Gastroesophageal sphincter (tissue), 4 donors: ENCODE measurements around the gene HAO1. TPM values are rescaled to one million over a fixed set of nuclear protein-coding genes. Genes with fewer than 3 reads are reported as not detected.

Experiments used
- ATAC-seq: fragments of 150-250 bp; one replicate; pipeline ENCODE4 v1.9.1; 2016; ENCODE audit warnings: mild to moderate bottlenecking, moderate library complexity
- H3K27ac ChIP-seq, 4 donors: fragments of 200-600 bp; sonication (generic) in 3 of 4; 1 replicate in 3 of 4; 2 replicates in 1 of 4; pipeline ENCODE4 v1.5.1; 2016 to 2019
- H3K27me3 ChIP-seq: fragments of 200-600 bp; sonication (generic); one replicate; pipeline ENCODE4 v1.5.1; 2019
- H3K36me3 ChIP-seq, 2 donors: fragments of 200-600 bp; sonication (generic); one replicate each; pipeline ENCODE4 v1.5.1; 2019; ENCODE audit warnings: control low read depth in 1 of 2
- H3K4me1 ChIP-seq, 3 donors: fragments of 200-600 bp; sonication (generic); 1 replicate in 2 of 3; 2 replicates in 1 of 3; pipeline ENCODE4 v1.5.1; 2016 to 2019; ENCODE audit warnings: control low read depth in 2 of 3
- H3K4me3 ChIP-seq, 2 donors: fragments of 200-600 bp; sonication (generic); one replicate each; pipeline ENCODE4 v1.5.1; 2019; ENCODE audit warnings: mild to moderate bottlenecking in 1 of 2, moderate library complexity in 1 of 2
- H3K9me3 ChIP-seq, 3 donors: fragments of 200-600 bp; sonication (generic); one replicate each; pipeline ENCODE4 v1.5.1; 2017 to 2019; ENCODE audit warnings: control low read depth in 2 of 3
- EP300 ChIP-seq: sonication (generic); formaldehyde crosslinking; IDR thresholded peaks from one replicate; pipeline ENCODE4 v1.6.1; 2017; ENCODE audit warnings: antibody characterized with exemption, mild to moderate bottlenecking
- POLR2A ChIP-seq, 2 donors: fragments of 450-650 bp; IDR thresholded peaks; one replicate each; pipeline ENCODE4 v1.6.1; 2017; ENCODE audit warnings: antibody characterized with exemption in 2 of 2, mild to moderate bottlenecking in 2 of 2, moderate library complexity in 1 of 2
- POLR2AphosphoS5 ChIP-seq: sonication (generic); formaldehyde crosslinking; IDR thresholded peaks from one replicate; pipeline ENCODE4 v1.6.1; 2017; ENCODE audit warnings: antibody characterized with exemption
- WGBS, 2 donors: methylation state at CpG; one replicate each; pipeline ENCODE4 v1.1.5; 2018; ENCODE audit warnings: low coverage in 1 of 2; 5-methylcytosine and 5-hydroxymethylcytosine counted together
- total RNA-seq, 4 donors: library from RNA; depleted of rRNA; stranded (reverse); fragments of >200 nt; gene quantifications; one replicate each; pipeline ENCODE4 v1.1.0, GENCODE V29; 2016
- TF ChIP-seq, protein P1 (sequence below), 4 experiments: fragments of 200-600 bp in 2 of 4; fragments of 450-650 bp in 2 of 4; sonication (generic) in 1 of 4; IDR thresholded peaks; one replicate each; pipeline ENCODE4 v1.5.1; 2017 to 2019; ENCODE audit warnings: antibody characterized with exemption in 4 of 4, mild to moderate bottlenecking in 2 of 4, moderate library complexity in 2 of 4

The HAO1 gene
- total RNA-seq, 4 donors from 2014 or later, result not detected

DNA sequence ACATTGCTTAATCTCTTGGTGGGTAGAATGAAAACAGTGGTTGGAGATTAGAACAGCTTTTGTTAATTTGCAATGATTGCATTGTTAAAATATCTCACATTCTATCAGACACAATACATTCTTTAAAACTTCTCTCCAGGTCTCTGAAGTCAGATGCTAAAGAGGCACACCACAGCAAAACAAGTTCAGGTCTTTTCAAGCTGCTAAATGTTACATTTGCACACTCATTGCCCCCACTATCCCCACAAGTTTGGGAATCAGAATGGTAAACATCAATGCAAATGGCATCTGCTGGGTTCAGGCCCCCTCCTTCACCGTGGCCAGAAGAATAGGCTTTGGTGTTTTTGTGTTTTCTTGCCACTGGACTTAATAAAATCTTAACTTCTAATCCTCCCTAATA, 10.1 kb upstream of the HAO1 start:
- Histone ChIP-seq H3K27ac (no peak overlapping the region), H3K9me3 (peaks cover 0 to 10% (median 0%) of the 10 kb centered on the region in 3 donors), H3K4me1 (peaks cover 0 to 5% (median 0%) of the 10 kb centered on the region in 3 donors), H3K27me3 (no peaks in the 10 kb centered on the region), H3K4me3 (no peak overlapping the region), H3K36me3 (no peaks in the 10 kb centered on the region)
- no peak for ATAC-seq
- 50 to 57% methylated on average over 1 of the region's 1 CpG for WGBS, 2 donors
- no peak for TF ChIP-seq POLR2A (IDR thresholded peaks at IDR 0.05)
- no peak for TF ChIP-seq EP300
- TF ChIP-seq, protein P1, sequence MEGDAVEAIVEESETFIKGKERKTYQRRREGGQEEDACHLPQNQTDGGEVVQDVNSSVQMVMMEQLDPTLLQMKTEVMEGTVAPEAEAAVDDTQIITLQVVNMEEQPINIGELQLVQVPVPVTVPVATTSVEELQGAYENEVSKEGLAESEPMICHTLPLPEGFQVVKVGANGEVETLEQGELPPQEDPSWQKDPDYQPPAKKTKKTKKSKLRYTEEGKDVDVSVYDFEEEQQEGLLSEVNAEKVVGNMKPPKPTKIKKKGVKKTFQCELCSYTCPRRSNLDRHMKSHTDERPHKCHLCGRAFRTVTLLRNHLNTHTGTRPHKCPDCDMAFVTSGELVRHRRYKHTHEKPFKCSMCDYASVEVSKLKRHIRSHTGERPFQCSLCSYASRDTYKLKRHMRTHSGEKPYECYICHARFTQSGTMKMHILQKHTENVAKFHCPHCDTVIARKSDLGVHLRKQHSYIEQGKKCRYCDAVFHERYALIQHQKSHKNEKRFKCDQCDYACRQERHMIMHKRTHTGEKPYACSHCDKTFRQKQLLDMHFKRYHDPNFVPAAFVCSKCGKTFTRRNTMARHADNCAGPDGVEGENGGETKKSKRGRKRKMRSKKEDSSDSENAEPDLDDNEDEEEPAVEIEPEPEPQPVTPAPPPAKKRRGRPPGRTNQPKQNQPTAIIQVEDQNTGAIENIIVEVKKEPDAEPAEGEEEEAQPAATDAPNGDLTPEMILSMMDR (IDR thresholded peaks at IDR 0.05), result no peak
- TF ChIP-seq POLR2AphosphoS5, result no peak

DNA sequence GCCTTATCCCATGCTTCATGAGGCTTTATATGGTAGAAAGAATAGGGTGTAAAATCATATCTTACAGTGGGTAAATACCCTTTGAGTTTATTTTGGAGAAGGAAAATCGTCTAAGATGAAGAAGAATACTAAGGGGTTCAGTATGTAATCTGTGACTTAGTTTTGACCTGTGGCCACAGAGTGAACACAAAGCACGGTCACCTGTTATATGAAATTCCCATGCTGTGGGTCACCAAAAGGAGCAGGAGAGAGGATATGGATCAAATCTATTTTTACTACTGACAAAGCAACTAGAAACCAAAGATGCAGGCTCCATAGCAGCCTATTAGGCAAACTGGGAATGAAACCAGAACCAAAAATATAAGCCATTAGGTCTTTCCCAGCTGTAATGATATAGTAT, 3.6 kb upstream of the HAO1 start:
- WGBS, 2 donors, result 31 to 43% methylated on average over 2 of the region's 2 CpGs
- H3K36me3 ChIP-seq, result no peaks in the 10 kb centered on the region
- TF ChIP-seq, protein P1 (IDR thresholded peaks at IDR 0.05), result no peak
- TF ChIP-seq EP300, result no peak
- TF ChIP-seq POLR2A (IDR thresholded peaks at IDR 0.05), result no peak
- no peak for TF ChIP-seq POLR2AphosphoS5
- H3K27me3 ChIP-seq, result no peaks in the 10 kb centered on the region
- H3K4me3 ChIP-seq, result no peak overlapping the region
- H3K4me1 ChIP-seq, result peaks cover 0 to 7% (median 0%) of the 10 kb centered on the region in 3 donors
- no peaks in the 10 kb centered on the region for H3K9me3 ChIP-seq
- no peak overlapping the region for H3K27ac ChIP-seq
- no peak for ATAC-seq

DNA sequence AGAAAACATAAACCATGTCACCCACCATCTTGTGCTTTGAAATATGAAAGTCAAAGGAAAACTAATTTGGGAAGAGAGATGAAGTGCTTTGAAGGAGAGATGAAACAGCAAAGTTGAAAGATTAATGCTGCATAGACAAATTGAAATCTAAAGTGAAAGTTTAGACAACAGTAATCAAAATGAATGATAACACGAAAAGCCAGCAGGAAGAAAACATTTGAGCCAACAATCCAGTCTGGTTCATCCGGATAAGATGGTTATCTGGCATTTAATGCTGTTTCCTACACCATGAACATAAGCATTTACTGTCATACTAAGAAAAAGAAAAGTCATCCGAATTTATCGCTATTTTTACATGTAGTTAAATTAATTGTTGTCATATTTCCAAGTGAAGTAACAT, 595 bp downstream of the HAO1 start:
- TF ChIP-seq POLR2A (IDR thresholded peaks at IDR 0.05), result no peak
- TF ChIP-seq POLR2AphosphoS5, result no peak
- no peak for TF ChIP-seq EP300
- TF ChIP-seq, protein P1 (IDR thresholded peaks at IDR 0.05), result no peak
- ATAC-seq, result no peak
- Histone ChIP-seq H3K27ac (no peak overlapping the region), H3K4me1 (peaks cover 0 to 11% (median 0%) of the 10 kb centered on the region in 3 donors), H3K36me3 (no peaks in the 10 kb centered on the region), H3K27me3 (no peaks in the 10 kb centered on the region), H3K4me3 (no peak overlapping the region), H3K9me3 (no peaks in the 10 kb centered on the region)
- WGBS, 2 donors, result 67 to 71% methylated on average over 4 of the region's 4 CpGs

DNA sequence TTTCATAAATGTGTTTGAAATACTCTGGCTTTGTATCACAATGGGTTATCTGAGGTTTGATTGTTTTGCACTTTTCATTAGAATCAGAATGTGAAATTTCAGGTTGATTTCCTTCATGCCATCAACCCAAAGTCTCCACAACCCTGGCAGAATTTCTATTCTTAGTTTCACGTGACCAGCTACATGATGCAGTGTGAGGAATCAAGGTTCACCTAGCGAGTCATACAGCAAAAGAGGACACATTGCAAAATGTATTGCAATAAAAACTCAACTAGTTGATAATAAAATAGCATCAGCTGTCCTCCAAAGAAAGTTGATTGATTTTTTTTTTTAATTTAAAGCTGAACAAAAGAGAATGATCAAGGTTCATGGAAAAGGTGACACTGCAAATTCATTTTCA, 2.2 kb downstream of the HAO1 start:
- H3K27ac ChIP-seq, result no peak overlapping the region
- H3K27me3 ChIP-seq, result no peaks in the 10 kb centered on the region
- ATAC-seq, result no peak
- H3K4me1 ChIP-seq, result peaks cover 0 to 11% (median 0%) of the 10 kb centered on the region in 3 donors
- H3K9me3 ChIP-seq, result no peaks in the 10 kb centered on the region
- no peak overlapping the region for H3K4me3 ChIP-seq
- H3K36me3 ChIP-seq, result no peaks in the 10 kb centered on the region
- WGBS, 2 donors, result 95 to 100% methylated on average over 2 of the region's 2 CpGs
- TF ChIP-seq POLR2A (IDR thresholded peaks at IDR 0.05) (no peak), EP300 (no peak), POLR2AphosphoS5 (no peak)
- TF ChIP-seq, protein P1 (IDR thresholded peaks at IDR 0.05), result no peak

DNA sequence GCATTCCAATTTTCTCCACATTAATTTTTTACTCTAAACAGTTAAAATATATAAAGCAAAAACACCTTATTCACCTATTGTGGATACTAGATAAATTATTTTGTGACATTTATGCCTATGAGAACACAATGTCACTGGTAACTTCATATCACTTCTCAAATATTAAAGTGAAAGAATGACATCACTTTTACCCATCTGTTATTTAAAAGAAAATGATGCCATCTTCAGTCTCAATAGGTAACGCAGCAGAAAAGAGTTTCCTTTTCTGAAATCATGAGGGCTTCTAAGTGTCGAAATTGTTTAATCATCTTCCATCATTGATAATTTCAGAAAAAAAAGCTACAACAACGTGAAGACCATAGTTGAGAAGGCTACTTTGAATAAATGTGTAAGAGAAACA, 2.9 kb downstream of the HAO1 start:
- TF ChIP-seq POLR2A (IDR thresholded peaks at IDR 0.05) (no peak), EP300 (no peak), POLR2AphosphoS5 (no peak)
- TF ChIP-seq, protein P1 (IDR thresholded peaks at IDR 0.05), result no peak
- Histone ChIP-seq H3K27me3 (no peaks in the 10 kb centered on the region), H3K36me3 (no peaks in the 10 kb centered on the region), H3K9me3 (no peaks in the 10 kb centered on the region), H3K27ac (no peak overlapping the region), H3K4me3 (no peak overlapping the region), H3K4me1 (peaks cover 0 to 11% (median 0%) of the 10 kb centered on the region in 3 donors)
- 88 to 91% methylated on average over 3 of the region's 3 CpGs for WGBS, 2 donors
- no peak for ATAC-seq
